AG04449 (cell line): ENCODE results near the gene SURF6.

Source experiments
- CTCF ChIA-PET: fragments of 350-600 bp; formaldehyde crosslinking; extraction: SDS; loops from one replicate; lab custom pipeline; 2021; ENCODE audit warnings: antibody characterized with exemption; lab: Yijun Ruan, JAX
- POLR2A ChIA-PET: fragments of 400-600, 350-600 bp; formaldehyde crosslinking; extraction: SDS; loops from one replicate; lab custom pipeline; 2020; ENCODE audit warnings: antibody characterized with exemption, inconsistent platforms; lab: Yijun Ruan, JAX
- DNase-seq: peaks from one replicate; pipeline ENCODE4 v3.0.0-alpha.2; 2010; ENCODE audit warnings: low read depth, low spot score
- H3K4me3 ChIP-seq: 2 replicates; pipeline ENCODE4 v1.5.1; 2011; ENCODE audit warnings: low read depth, mild to moderate bottlenecking, control low read depth, low read length
- CTCF ChIP-seq: IDR thresholded peaks from one replicate; pipeline ENCODE4 v1.5.1; 2011; ENCODE audit warnings: mild to moderate bottlenecking, moderate library complexity, low read length, control low read depth, inconsistent platforms; ENCODE audit not compliant: insufficient read depth; ENCODE audit errors: missing control alignments

The SURF6 gene

GRCh38 chr9:133344071-133344470, 8.1 kb upstream of the SURF6 start:
- no peak for DNase-seq
- TF ChIP-seq CTCF, result no peak
- CTCF ChIA-PET, result interaction anchor here (1.1 to 1.6 kb wide), 4 partner anchors 12 to 158 kb away, joined by 3 to 7 read pairs (median 4); partner anchors contain the start of gene SURF1
- POLR2A ChIA-PET, result no interaction called here
- no peak overlapping the region for H3K4me3 ChIP-seq

GRCh38 chr9:133342570-133342969, 6.6 kb upstream of the SURF6 start:
- DNase-seq, result no peak
- H3K4me3 ChIP-seq, result no peak overlapping the region
- peak; percentile 15 for TF ChIP-seq CTCF
- ChIA-PET CTCF (interaction anchor here (0.8 to 1.2 kb wide), 4 partner anchors 8 to 18 kb away, joined by 3 read pairs; no protein-coding TSS in a partner anchor), POLR2A (no interaction called here)

GRCh38 chr9:133342069-133342406, 6.0 kb upstream of the SURF6 start:
- CTCF ChIA-PET, result interaction anchor here (1.0 to 1.2 kb wide), 3 partner anchors 12 to 25 kb away, joined by 3 to 5 read pairs (median 3); no protein-coding TSS in a partner anchor
- TF ChIP-seq CTCF, result no peak

GRCh38 chr9:133341369-133342068, 5.5 kb upstream of the SURF6 start:
- DNase-seq, result no peak
- TF ChIP-seq CTCF, result no peak
- POLR2A ChIA-PET, result interaction anchor here (0.6 kb wide), 1 partner anchor 99 kb away, joined by 3 read pairs; no protein-coding TSS in a partner anchor

More at GRCh38 chr9:133342069-133342406, 6.0 kb upstream of the SURF6 start:
- no peak for DNase-seq
- POLR2A ChIA-PET, result no interaction called here
- H3K4me3 ChIP-seq, result no peak overlapping the region

GRCh38 chr9:133340916-133341315, 4.9 kb upstream of the SURF6 start:
- ChIA-PET POLR2A (interaction anchor here (0.6 kb wide), 1 partner anchor 99 kb away, joined by 3 read pairs; no protein-coding TSS in a partner anchor), CTCF (interaction anchor here (0.6 to 1.3 kb wide), 3 partner anchors 11 to 155 kb away, joined by 3 to 7 read pairs (median 5); no protein-coding TSS in a partner anchor)
- no peak overlapping the region for H3K4me3 ChIP-seq
- DNase-seq, result no peak
- TF ChIP-seq CTCF, result no peak

More at GRCh38 chr9:133341369-133342068, 5.5 kb upstream of the SURF6 start:
- CTCF ChIA-PET, result interaction anchor here (1.0 to 1.3 kb wide), 4 partner anchors 11 to 25 kb away, joined by 3 to 7 read pairs (median 4); no protein-coding TSS in a partner anchor
- H3K4me3 ChIP-seq, result no peak overlapping the region

GRCh38 chr9:133340256-133340655, 4.3 kb upstream of the SURF6 start:
- no peak for TF ChIP-seq CTCF
- no peak for DNase-seq
- ChIA-PET POLR2A (interaction anchor here (0.7 to 1.0 kb wide), 2 partner anchors 8 to 11 kb away, joined by 3 read pairs; partner anchors contain the start of genes MED22 and RPL7A), CTCF (interaction anchor here (0.6 to 1.3 kb wide), 3 partner anchors 10 to 154 kb away, joined by 3 to 7 read pairs (median 5); no protein-coding TSS in a partner anchor)
- no peak overlapping the region for H3K4me3 ChIP-seq
